Measurements from ENCODE around the gene CCDC60.

The CCDC60 gene

DNA sequence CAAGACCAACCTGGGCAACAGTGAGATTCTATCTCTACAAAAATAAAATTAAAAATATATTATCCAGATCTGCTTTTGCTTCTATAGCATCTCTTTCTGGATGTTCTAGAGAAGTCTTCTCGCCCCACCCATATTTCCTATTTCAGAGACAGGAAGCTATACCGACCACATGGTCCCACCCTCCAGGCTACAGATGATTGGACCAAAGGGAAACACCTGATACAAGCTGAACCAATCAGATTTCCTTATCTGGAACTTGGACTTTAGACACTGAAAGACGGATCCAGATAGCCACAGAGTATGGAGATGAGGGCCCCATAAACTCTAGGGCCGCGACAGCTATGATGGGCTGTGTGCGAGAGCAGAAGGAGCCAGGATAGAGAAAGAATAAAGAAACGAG, 48.7 kb downstream of the CCDC60 start:
- FAIRE-seq (no peak), DNase-seq (ENCODE audit: low spot score) (no peak)

DNA sequence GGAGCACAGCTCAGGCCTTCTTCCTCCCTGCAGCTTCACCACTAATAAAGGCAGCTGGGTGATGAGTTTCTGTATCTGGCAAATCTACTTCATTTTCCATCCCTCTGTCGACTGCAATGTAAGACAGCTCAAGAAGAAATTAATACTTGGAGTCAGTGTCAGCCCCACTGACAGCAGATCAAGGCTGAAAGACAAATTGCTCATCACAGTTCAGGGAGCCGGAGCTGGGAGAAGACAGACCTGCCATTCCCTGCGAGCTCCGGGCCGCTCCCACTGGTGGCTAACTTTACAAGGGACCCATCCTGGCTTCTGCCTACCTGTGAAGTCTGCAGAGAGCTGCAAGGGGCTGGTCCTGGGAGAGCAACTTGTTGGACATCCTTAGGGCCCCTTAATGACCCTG, 49.8 kb downstream of the CCDC60 start:
- FAIRE-seq (no peak), DNase-seq (ENCODE audit: low spot score) (no peak)

DNA sequence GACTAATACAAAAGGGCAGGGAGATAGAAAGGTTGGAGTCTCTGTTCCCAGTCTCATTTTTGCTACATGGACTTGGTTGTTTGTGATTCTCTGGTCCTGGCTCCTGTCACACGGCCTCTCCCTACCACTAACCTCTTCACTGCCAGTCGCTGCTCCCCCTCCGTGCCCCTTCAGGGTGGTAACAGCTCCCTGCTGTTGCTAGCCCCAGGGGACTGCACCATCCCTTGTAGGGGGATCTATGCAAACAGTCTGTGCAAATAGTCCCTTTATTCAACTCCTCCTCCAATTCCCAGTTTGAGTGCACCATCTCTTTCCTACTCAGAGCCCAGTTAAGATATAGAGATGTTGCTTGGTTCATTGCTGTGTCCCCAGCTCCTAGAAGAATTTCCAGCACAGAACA, 51.1 kb downstream of the CCDC60 start:
- no peak for FAIRE-seq

DNA sequence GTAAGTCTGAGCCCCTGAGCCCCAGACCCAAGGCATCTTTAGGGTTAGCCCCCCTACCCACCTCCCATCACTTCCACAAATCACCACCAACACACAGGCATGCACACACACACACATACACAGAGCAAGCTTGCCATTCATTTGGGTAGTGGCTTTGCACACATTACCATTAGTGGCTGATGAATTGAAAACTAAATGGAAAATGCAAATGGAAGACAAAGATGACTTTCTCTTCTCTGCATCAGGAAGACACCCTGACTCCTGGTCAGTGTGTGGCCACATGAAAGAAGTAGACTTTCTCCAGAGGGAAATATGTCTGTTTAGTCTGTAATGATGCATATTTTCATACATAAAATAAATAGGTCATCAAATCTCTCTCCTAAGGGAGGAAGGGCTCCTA, 55.2 kb downstream of the CCDC60 start:
- FAIRE-seq, result no peak
- DNase-seq (ENCODE audit: low spot score), result no peak

More for the DNA sequence above, 51.1 kb downstream of the CCDC60 start:
- DNase-seq (ENCODE audit: low spot score), result no peak

DNA sequence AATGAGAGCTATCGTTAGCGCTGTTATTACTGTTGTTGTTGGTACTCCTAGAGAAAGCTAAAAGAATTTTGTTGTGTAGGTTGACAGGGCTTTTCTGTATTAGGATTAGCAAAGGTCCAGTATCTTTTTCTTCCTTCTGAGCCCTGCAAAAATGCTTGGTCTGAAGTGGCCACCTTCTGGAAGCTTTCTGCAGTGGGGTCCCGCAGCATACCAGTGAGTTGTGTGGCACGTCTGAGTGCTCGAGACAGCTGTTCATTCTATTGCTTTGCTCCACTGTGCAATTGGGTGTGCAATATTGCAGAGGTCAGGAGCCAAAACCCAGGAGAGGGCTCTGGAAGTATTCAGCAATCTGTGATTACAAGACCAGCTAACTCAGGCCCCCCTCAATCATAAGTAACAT, 57.1 kb downstream of the CCDC60 start:
- no peak for FAIRE-seq
- no peak for DNase-seq (ENCODE audit: low spot score)

DNA sequence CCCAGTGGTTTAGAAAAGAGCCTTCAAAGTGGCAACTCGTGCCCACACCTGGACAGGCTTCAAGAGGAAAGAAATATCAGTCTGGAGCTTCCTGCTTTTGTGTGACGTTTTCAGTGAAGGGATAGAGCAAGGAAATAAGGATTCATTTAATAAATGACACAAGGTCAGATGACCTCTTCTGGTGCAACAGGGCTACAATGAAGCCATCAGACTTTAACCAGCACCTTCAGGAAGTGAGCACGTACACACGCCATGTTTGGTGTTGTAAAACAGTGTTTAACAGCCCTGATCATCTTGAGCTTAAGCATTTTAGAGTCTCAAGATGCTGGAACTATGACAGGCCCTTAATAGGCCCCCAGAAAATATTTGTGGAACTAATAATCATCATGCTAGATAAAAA, 59.1 kb downstream of the CCDC60 start:
- no peak for DNase-seq (ENCODE audit: low spot score)
- FAIRE-seq, result no peak

DNA sequence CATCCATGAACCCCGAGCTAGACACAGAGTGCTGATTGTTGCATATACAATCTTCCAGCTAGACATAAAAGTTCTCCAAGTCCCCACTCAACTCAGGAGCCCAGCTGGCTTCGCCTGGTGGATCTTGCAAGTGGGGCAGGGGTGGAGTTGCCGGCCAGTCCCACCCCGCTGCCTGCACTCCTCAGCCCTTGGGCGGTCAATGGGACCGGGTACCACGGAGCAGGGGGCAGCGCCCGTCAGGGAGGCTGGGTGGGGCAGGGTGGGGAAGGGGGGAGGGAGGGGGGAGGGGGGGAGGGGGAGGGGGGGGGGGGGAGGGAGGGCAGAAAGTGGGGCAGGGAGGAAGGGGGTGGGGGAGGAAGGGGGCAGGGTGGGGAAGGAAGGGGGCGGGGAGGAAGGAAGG, 63.0 kb downstream of the CCDC60 start:
- DNase-seq (ENCODE audit: low spot score) (no peak), FAIRE-seq (no peak)

DNA sequence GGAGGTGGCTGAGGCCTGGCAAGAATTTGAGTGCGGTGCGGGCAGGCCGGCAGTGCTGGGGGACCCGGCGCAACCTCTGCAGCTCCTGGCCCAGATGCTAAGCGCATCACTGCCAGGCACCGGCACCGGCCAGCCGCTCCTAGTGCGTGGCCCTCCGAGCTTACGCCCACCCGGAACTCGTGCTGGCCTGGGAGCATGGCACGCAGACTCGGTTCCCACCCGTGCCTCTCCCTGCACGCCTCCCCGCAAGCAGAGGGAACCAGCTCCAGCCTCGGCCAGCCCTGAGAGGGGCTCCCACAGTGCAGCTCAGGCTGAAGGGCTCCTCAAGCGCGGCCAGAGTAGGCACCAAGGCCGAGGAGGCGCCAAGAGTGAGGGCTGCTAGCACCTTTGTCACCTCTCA, 63.7 kb downstream of the CCDC60 start:
- FAIRE-seq, result no peak
- no peak for DNase-seq (ENCODE audit: low spot score)

DNA sequence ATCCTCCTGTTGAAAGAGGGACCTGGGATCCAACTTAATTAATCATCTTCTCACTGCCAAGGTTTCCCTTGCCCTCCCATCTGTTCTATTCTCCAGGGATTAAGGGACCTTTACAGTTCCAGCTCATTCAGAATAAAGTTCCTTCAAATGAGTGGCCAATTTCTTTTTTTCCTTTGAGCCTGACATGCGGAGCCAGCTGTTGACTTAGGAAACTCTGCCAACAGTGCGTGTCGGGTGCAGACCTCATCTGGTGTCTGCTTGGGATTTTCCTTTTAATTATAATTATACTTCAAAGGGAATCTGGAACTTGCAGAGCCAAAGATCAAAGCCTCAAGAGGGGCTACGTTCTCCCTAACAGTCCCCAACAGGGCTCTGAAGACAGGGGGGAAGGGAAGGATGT, 64.8 kb downstream of the CCDC60 start:
- DNase-seq (ENCODE audit: low spot score), result no peak
- FAIRE-seq, result no peak

DNA sequence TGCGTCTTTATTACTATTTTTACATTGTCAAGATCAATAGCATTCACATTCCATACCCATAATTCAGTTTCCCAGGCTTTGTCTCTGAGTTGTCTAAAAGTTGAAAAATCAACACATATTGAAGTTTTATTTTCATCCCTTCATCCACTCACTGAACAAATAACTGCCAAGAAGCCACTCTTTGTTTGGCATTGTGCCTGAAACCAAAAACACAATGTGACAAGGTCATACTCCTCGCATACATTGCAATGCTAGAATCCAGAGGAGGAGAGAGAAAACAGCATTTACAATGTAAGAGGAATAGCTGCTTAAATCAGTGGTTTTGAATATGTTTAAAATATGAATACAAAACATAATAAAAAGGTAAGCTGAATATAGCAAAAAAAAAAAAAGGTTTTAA, 71.8 kb downstream of the CCDC60 start:
- FAIRE-seq (no peak), DNase-seq (ENCODE audit: low spot score) (no peak)

DNA sequence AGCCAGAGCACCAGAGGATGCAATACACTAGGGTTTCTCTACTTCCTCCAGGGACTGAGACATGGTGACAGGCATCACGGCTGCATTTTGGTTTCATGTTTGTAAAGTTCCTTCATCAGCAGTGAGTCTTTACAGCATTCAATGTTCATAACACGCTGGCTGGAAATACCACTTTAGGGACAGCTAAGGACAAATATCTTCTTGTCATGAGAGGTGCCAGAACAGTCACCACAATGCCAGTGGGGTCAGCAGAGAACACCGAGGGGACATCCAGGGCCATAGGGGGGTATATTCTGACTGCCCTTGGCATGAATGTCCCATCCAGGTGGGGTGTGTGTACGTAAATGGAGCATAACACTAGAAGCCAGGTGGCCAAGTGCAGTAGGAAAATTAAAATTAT, 72.3 kb downstream of the CCDC60 start:
- DNase-seq (ENCODE audit: low spot score) (no peak), FAIRE-seq (no peak)

DNA sequence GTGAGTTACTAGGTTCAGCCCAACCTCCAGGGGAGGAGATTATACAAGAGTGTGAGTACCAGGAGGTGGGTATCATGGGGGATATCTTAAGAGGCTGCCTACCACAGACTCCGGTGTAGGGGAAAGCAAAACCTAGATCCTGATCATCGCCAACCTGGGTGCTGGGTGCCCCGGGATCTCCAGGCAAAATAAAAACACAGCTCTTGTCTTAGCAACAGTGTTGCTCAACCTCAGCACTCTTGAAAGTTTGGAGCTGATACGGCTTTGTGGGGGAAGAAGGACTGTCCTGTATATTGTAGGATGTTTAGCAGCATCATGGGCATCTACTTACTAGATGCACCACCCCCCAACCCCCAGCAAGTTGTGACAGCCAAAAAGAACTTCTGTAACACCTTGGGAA, 74.5 kb downstream of the CCDC60 start:
- no peak for FAIRE-seq

DNA sequence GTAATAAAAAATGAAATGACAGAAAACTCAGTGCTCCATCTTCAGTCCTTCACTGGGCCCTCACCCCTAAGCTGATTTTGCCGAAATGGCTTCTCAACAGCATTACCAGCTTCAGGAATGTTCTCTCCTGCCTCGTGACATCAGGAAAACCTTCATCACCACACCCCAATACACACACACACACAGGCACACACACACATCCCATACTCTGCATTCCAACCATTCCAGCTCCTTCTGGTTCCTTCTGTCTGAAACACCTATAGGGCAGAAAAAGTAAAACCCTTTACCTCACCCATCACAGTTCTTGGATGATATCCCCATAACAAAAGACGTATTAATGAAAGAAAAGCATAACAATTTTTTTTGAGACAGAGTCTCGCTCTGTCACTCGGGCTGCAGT, 75.9 kb downstream of the CCDC60 start:
- no peak for FAIRE-seq

More for the DNA sequence above, 74.5 kb downstream of the CCDC60 start:
- no peak for DNase-seq (ENCODE audit: low spot score)

DNA sequence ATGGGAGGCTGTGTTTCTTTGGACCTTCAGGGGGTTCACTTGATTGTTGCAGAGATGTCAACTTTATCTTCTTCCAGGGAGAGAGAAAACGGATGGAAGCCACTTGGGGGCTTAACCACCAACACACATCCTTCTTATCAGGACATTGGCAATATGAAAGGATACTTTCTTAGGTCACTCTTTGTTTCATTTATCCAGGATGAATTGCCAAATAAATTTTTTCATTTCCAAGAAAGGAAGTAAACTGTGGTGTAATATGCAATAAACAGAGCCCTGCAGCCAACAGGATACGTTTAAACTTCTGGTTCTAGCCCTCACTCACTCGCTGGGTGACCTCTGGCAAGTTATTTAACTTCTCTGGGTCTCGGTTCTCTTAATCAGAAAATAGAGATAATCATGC, 77.8 kb downstream of the CCDC60 start:
- no peak for DNase-seq (ENCODE audit: low spot score)
- no peak for FAIRE-seq

More for the DNA sequence above, 75.9 kb downstream of the CCDC60 start:
- DNase-seq (ENCODE audit: low spot score), result no peak

DNA sequence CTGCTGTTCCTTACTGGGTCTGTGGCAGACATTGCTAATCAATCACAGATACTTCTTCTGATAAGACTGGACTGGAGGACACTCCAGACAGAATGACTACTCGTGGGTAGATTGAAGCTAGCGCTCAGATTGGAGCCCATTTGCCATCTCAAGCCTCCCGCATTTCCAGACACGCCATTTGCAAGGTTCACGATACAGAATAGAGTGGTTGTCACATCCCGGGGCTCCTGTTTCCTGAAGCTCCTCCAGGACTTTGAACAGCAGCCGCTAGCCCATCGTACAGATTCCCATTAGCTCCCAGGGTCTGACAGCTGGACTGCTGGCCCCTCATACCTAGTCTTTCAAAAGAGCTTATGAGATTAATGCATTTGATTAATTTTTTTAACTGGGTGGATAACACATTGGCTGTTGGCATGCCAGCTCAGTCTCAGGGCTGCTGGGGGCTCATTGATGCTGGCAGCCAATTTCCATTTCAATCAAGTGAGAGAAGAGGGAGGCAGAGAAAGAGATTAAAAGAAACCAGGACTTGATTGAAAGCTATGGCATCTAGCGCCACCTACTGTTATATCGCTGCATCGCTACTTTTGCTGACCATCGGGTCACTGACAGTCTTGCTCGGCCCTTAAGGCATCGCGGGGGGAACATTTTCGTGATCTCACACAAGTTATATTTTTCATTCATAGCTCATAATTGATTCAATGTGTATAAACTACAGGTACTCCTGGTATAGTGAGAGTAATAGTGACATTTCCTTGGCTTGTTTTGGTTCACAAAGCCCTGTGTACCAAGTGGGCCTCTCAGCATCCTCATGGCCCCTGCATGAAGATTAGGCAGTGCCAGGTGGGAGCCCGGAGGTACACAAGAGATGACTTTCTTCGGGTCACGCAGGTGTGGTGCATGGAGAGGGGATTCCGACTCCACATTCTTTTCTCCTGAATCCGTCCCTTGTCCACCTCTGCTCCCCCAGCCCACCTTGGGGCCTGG, 78.6 kb downstream of the CCDC60 start:
- FAIRE-seq, result no peak

DNA sequence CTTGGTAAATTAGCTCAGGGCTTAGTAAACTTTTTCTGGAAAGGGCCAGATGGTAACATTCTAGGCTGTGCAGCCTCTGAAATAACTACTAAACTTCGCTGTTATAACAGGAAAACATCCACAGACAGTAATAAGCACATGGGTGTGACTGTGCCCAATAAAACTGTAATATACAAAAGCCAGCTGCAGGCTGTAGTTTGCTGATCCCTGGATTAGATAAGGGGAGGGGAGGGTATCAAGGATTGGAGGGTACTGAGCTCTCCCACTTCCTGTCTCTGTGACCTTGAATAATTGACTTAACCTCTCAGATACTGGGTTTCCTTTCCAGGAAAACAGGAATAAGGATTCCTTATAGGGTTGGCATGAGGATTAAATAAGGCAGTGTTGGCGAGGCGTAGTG, 81.2 kb downstream of the CCDC60 start:
- DNase-seq (ENCODE audit: low spot score) (no peak), FAIRE-seq (no peak)

More for the DNA sequence above, 78.6 kb downstream of the CCDC60 start:
- peak; percentile 61 for DNase-seq (ENCODE audit: low spot score)

DNA sequence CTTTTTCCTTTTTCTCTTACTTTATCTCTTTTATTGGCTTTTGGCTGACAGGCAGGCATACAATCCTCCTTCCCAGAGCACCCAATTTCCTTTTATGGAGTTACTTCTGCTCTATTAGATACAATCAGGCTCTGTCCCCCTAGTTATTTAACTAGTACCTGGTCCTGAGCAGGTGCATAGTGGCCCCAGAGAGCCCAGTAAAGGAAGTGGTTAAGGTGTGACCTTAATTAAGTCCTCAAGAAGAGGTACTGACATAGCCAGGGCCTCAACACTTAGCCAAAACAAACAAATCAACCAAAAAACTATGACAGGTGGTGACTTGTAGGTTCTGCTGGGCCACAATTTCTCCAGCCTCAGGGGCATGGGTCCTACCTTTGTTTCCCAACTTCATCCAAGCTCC, 82.9 kb downstream of the CCDC60 start:
- FAIRE-seq (no peak), DNase-seq (ENCODE audit: low spot score) (no peak)

DNA sequence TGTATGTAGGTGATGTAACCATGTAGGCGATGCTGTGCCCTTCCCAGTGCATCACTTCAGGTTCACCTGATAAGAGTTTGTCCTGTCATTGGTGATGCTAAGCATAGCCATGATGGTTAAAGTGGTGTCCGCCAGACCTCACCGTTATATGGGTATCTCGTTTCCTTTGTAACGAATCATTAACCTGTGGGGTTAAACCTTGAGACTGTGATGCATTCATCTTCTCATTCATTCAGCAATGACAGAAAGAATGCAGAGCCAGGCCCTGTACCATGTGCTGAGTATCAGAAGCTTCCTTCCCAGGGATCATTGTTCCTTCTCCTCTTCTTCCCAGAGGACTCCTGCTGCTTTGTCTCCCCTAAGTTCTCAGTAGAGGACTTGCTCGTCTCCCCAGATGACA, 84.9 kb downstream of the CCDC60 start:
- FAIRE-seq (no peak), DNase-seq (ENCODE audit: low spot score) (no peak)

DNA sequence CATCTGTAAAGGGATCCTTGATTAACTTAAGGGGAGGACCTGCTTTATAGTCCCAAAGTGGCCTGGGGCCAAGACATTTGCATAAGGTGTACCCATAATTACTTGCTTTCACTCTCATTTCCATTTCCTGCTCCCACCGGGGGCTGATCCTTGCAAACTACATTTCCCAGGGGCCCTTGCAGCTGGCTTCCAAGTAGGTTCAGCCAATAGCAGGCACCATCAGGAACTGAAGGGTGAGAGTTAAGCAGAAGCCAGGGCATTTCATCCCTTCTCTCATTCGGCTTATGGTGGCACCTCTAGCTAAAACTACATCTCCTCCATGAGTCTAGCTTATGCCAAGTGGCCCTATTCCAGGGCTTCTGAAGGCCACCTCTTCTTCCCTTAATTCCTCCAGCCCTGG, 88.8 kb downstream of the CCDC60 start:
- FAIRE-seq, result no peak
- no peak for DNase-seq (ENCODE audit: low spot score)

DNA sequence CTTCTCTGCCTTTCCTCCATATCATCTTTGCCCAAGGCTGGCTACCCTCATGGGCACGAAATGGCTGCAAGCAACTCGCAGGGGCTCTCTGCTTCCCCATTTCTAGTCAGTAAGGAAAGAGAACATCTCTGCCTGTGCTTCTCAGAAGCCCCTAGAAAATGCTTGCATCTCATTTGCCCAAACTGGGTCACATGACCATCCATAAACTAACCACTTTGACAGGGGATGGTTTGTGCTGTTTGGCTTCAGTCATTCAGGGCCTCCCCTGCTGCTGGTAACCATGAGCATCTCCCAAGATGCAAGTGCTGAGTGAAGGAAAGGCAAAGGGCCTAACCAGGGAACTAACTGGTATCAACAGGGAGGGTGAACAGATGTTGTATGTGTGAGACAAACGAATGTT, 91.1 kb downstream of the CCDC60 start:
- DNase-seq (ENCODE audit: low spot score) (no peak), FAIRE-seq (peak; percentile 40)

DNA sequence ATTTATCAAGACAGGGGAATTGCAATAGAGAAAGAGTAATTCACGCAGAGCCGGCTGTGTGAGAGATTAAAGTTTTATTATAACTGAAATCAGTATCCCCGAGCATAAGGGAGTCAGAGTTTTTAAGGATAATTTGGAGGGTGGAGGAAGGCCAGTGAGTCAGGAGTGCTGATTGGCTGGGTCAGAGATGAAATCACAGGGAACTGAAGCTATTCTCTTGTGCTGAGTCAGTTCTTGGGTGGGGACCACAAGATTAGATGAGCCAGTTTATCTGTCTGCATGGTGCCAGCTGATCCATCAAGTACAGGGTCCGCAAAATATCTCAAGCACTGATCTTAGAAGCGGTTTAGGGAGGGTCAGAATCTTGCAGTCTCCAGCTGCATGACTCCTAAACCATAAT, 96.6 kb downstream of the CCDC60 start:
- FAIRE-seq, result no peak
- DNase-seq (ENCODE audit: low spot score), result no peak

DNA sequence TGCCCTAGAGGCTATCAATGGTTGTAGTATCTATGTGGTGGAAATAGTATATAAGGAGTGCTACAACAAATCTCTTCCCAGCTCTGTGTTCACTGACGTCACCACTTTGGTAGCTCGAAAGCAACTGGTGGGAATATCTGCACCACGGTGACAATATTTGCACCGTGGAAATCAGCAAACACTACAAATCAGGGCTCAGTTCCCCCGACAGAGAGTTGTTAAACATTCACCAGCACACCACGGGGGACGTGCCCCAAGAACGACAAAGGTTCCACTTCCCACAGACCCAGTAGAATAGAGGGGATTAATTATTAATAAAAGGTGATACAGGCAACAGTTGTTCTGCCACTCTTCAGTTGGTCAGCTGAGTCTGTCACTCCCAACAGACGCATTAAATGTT, 98.4 kb downstream of the CCDC60 start:
- DNase-seq (ENCODE audit: low spot score), result no peak
- no peak for FAIRE-seq

DNA sequence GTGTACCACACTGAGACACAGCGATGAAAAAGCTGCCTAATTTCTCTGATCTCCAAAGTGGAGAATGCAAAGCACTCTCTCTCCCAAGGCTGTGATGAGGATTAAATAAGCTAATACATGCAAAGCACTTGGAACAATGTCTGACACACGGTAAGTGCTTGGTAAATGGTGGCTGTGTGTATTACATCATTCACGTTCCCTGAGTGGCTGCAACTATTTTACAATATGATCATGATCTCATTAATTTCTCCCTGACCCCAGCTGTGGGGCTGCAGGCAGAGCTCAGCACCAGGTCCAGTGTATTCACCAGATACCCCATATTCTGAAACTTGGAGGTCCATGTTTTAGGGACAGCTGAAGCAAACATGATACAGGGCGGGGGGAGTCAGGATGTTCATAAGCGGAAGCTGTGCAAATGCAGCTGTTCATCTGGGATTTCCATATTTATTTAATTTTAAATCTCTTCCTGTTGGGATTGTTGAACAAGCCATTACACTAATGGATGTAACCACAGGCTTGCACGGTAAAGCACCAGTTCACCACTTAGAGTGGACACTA, 106.4 kb downstream of the CCDC60 start:
- DNase-seq (ENCODE audit: low spot score), result no peak
- FAIRE-seq, result no peak
